ENCODE measurements around the gene PRKCA.

GRCh38 chr17:66805567-66805966, 503.2 kb downstream of the PRKCA start:
- no peak for TF ChIP-seq CTCF (IDR thresholded peaks at IDR 0.05)
- no peak for TF ChIP-seq POLR2A (IDR thresholded peaks at IDR 0.05)
